Adrenal gland (tissue), 5 donors: Measurements from ENCODE around the gene CTNS.

Source experiments
- POLR2A ChIP-seq, 2 donors: fragments of 450-650 bp; IDR thresholded peaks; one replicate each; pipeline ENCODE4 v1.6.1; 2017; ENCODE audit warnings: antibody characterized with exemption in 2 of 2, mild to moderate bottlenecking in 2 of 2, moderate library complexity in 1 of 2
- TF ChIP-seq, protein P1 (sequence below), 6 experiments: fragments of 450-650 bp in 4 of 6; fragments of 200-600 bp in 2 of 6; sonication (generic) in 1 of 6; IDR thresholded peaks; 1 replicate in 5 of 6; 2 replicates in 1 of 6; pipeline versions ENCODE4 v1.5.1 to v1.8.0; 2016 to 2021; ENCODE audit warnings: antibody characterized with exemption in 6 of 6, mild to moderate bottlenecking in 2 of 6, moderate library complexity in 1 of 6
- donor health status: DM: no; HTN: no; CAD: no.

DNA sequence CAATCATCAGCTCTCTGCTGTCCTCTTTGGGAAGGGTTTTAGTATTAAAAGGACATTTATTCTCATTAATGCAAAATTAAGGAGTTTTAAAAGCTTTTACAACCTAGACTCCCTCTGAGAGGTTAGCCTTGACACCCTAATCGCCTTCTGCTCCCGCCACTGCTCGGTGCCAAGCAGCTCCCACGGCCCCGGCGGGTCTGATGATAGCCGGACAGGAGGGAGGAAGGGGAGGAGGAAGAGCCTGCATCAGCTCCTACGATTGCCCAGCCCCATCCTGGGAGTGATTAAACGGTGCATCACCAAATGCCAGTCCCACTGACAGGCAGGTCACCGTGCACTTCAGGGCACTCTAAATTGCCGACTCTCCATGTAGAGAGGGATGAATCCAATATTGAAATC is 8.8 kb upstream of the CTNS start:
- TF ChIP-seq, protein P1, sequence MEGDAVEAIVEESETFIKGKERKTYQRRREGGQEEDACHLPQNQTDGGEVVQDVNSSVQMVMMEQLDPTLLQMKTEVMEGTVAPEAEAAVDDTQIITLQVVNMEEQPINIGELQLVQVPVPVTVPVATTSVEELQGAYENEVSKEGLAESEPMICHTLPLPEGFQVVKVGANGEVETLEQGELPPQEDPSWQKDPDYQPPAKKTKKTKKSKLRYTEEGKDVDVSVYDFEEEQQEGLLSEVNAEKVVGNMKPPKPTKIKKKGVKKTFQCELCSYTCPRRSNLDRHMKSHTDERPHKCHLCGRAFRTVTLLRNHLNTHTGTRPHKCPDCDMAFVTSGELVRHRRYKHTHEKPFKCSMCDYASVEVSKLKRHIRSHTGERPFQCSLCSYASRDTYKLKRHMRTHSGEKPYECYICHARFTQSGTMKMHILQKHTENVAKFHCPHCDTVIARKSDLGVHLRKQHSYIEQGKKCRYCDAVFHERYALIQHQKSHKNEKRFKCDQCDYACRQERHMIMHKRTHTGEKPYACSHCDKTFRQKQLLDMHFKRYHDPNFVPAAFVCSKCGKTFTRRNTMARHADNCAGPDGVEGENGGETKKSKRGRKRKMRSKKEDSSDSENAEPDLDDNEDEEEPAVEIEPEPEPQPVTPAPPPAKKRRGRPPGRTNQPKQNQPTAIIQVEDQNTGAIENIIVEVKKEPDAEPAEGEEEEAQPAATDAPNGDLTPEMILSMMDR (IDR thresholded peaks at IDR 0.05): no peak
- no peak for TF ChIP-seq POLR2A (IDR thresholded peaks at IDR 0.05)
